Measurements from ENCODE around the gene SASH3.

DNA sequence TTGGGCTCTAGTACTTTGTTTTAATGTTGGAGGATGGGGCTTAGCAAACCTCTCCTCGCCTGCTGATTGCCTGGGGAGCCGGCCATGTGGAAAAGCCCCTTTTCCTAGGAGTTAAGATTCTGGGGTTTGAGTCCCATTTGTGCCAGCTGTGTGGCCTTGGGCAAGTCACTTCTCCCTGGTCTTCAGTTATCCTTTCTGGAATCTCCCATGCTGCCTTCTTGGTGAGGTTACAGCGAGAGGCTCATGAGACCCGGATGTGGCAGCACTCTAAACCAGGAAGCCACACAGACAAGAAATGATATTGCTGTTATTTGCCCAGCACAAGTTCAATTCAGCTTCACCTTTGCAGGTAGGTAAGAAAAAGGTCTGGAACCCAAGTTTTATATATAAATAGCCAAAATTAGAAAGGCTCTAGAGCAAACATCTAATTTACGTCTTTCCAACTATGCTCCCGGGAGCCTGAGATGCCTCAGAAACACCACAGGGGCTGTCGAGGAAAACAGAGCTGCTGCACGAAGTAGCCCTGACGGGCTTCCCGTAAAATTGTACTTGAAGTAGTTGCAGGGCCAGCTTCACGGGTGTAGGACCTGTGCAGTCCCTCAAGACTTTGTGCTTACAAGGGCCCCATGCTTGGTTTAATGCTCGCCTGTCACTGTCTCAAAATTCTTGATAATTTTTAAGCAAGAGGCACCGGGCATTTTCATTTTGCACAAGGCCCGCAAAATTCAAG lies 8.3 kb upstream of the SASH3 start:
- TF ChIP-seq, protein P1, sequence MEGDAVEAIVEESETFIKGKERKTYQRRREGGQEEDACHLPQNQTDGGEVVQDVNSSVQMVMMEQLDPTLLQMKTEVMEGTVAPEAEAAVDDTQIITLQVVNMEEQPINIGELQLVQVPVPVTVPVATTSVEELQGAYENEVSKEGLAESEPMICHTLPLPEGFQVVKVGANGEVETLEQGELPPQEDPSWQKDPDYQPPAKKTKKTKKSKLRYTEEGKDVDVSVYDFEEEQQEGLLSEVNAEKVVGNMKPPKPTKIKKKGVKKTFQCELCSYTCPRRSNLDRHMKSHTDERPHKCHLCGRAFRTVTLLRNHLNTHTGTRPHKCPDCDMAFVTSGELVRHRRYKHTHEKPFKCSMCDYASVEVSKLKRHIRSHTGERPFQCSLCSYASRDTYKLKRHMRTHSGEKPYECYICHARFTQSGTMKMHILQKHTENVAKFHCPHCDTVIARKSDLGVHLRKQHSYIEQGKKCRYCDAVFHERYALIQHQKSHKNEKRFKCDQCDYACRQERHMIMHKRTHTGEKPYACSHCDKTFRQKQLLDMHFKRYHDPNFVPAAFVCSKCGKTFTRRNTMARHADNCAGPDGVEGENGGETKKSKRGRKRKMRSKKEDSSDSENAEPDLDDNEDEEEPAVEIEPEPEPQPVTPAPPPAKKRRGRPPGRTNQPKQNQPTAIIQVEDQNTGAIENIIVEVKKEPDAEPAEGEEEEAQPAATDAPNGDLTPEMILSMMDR (conservative IDR thresholded peaks at IDR 0.05) = no peak
- TF ChIP-seq ZFX (IDR thresholded peaks at IDR 0.05) = no peak

Measured in C4-2B (cell line).